Endothelial cell (in vitro differentiated cells): ENCODE data around the gene LCMT1. TPM values are rescaled to one million over a fixed set of nuclear protein-coding genes. Genes with fewer than 3 reads are reported as not detected.

Source experiments
- DNase-seq: peaks from one replicate; pipeline ENCODE4 v3.0.0; 2021; ENCODE audit warnings: low spot score
- H3K27ac Mint-ChIP-seq: one replicate; pipeline ENCODE4 v1.8.0; 2021; ENCODE audit warnings: mixed read lengths, inconsistent platforms; ENCODE audit not compliant: unreplicated experiment
- H3K27me3 Mint-ChIP-seq: one replicate; pipeline ENCODE4 v1.8.0; 2021; ENCODE audit warnings: mild to moderate bottlenecking, moderate library complexity, mixed read lengths, inconsistent platforms; ENCODE audit not compliant: unreplicated experiment
- H3K36me3 Mint-ChIP-seq: one replicate; pipeline ENCODE4 v1.8.0; 2021; ENCODE audit warnings: mild to moderate bottlenecking, low read depth, mixed read lengths, inconsistent platforms; ENCODE audit not compliant: unreplicated experiment
- H3K4me1 Mint-ChIP-seq: one replicate; pipeline ENCODE4 v1.8.0; 2021; ENCODE audit warnings: mild to moderate bottlenecking, mixed read lengths, inconsistent platforms; ENCODE audit not compliant: unreplicated experiment
- H3K4me3 Mint-ChIP-seq: one replicate; pipeline ENCODE4 v1.8.0; 2021; ENCODE audit warnings: mild to moderate bottlenecking, mixed read lengths, inconsistent platforms; ENCODE audit not compliant: unreplicated experiment
- H3K9me3 Mint-ChIP-seq: one replicate; pipeline ENCODE4 v1.8.0; 2021; ENCODE audit warnings: mixed read lengths, inconsistent platforms; ENCODE audit not compliant: unreplicated experiment
- CTCF ChIP-seq: fragments of 200-600 bp; sonication (generic); IDR thresholded peaks from one replicate; pipeline ENCODE4 v1.5.0; 2021; ENCODE audit warnings: antibody characterized with exemption; ENCODE audit not compliant: unreplicated experiment
- total RNA-seq: library from RNA; stranded (reverse); fragmentation: NEBNext Ultra II Directional; extraction: Animal tissue kit (Norgen Biotek cat#: 25700); gene quantifications from one replicate; pipeline ENCODE4 v1.2.1, GENCODE V29; 2021; ENCODE audit not compliant: unreplicated experiment

The LCMT1 gene
- total RNA-seq, 1 donor from 2014 or later, result 59.3 TPM

- no peak overlapping the region for H3K4me3 Mint-ChIP-seq
- DNase-seq, result no peak
- peaks cover 29% of the 10 kb centered on the region for H3K36me3 Mint-ChIP-seq
- no peaks in the 10 kb centered on the region for H3K27me3 Mint-ChIP-seq
- no peaks in the 10 kb centered on the region for H3K9me3 Mint-ChIP-seq
- no peaks in the 10 kb centered on the region for H3K4me1 Mint-ChIP-seq
- TF ChIP-seq CTCF, result no peak
- H3K27ac Mint-ChIP-seq, result no peak overlapping the region
Observed at GRCh38 chr16:25171390-25171789, 59.8 kb downstream of the LCMT1 start.

GRCh38 chr16:25172831-25173230 is 61.3 kb downstream of the LCMT1 start:
- no peak overlapping the region for H3K4me3 Mint-ChIP-seq
- DNase-seq, result no peak

DNA sequence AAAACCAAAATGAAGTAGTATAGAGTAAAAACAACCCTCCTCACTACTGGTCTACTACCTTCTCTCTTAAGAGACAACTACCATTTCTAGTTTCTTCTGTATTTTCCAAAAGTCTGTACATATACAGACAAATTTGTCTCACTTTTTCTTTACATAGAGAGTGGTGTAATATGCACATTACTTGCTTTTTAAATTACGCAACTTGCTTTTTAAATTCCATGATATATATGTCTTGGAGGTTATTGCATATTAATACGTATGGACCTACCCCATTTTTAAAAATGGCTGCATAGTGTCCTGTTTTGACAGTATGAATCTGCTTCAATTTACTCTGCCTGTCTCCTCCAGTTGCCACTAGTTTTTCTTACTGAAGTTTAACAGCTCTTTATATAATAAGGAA is 62.7 kb downstream of the LCMT1 start:
- H3K4me1 Mint-ChIP-seq, result peaks cover 5% of the 10 kb centered on the region
- H3K27ac Mint-ChIP-seq, result no peak overlapping the region
- no peaks in the 10 kb centered on the region for H3K27me3 Mint-ChIP-seq
- H3K9me3 Mint-ChIP-seq, result no peaks in the 10 kb centered on the region
- H3K4me3 Mint-ChIP-seq, result no peak overlapping the region
- H3K36me3 Mint-ChIP-seq, result peaks cover 25% of the 10 kb centered on the region
- DNase-seq, result no peak
- TF ChIP-seq CTCF, result no peak

More at GRCh38 chr16:25172831-25173230, 61.3 kb downstream of the LCMT1 start:
- Mint-ChIP-seq H3K9me3 (no peaks in the 10 kb centered on the region), H3K36me3 (peaks cover 23% of the 10 kb centered on the region), H3K27me3 (no peaks in the 10 kb centered on the region), H3K4me1 (no peaks in the 10 kb centered on the region), H3K27ac (no peak overlapping the region)
- TF ChIP-seq CTCF, result no peak

DNA sequence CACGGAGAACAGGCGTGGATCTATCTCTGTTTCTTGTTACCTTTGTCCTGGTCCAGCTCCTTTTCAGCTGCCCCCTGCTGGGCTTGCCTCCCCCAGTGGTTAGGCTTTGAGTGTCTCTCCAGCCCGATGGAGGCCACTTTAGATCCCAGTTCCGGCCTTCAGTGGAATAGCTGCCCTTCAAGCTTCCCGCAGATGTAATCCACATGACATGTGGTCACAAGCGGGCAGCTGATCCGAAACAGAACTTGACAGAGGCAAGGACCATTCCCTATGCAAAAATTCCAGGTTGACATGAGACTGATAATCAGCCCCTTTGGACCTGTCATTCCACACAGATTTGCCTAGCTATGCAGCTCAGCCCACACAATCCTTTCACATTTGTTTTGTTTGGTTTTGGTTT is 64.6 kb downstream of the LCMT1 start:
- no peak for DNase-seq
- Mint-ChIP-seq H3K27ac (no peak overlapping the region), H3K4me1 (peaks cover 5% of the 10 kb centered on the region), H3K9me3 (no peaks in the 10 kb centered on the region), H3K36me3 (peaks cover 12% of the 10 kb centered on the region), H3K4me3 (no peak overlapping the region), H3K27me3 (no peaks in the 10 kb centered on the region)
- TF ChIP-seq CTCF, result no peak

- H3K9me3 Mint-ChIP-seq, result no peaks in the 10 kb centered on the region
- peaks cover 12% of the 10 kb centered on the region for H3K36me3 Mint-ChIP-seq
- H3K27ac Mint-ChIP-seq, result no peak overlapping the region
- H3K4me3 Mint-ChIP-seq, result no peak overlapping the region
- H3K4me1 Mint-ChIP-seq, result peaks cover 5% of the 10 kb centered on the region
- no peak for DNase-seq
- TF ChIP-seq CTCF, result no peak
- H3K27me3 Mint-ChIP-seq, result no peaks in the 10 kb centered on the region
Observed at GRCh38 chr16:25177512-25177830, 65.9 kb downstream of the LCMT1 start.
